ENCODE measurements around the gene CALML4.
"Not testable (repeated sequence)": the region's sequence is repeated elsewhere in the genome, so short reads cannot be mapped to it uniquely, and the experiment has no call there.

CALML4 gene

GRCh38 chr15:68224546-68225250 is 19.6 kb upstream of the CALML4 start:
- Histone ChIP-seq H3K27me3 (ENCODE audit: insufficient read depth, poor library complexity, severe bottlenecking) (no peaks in the 10 kb centered on the region), H3K9me3 (ENCODE audit: severe bottlenecking) (no peaks in the 10 kb centered on the region), H3K36me3 (ENCODE audit: low read depth) (0 out of 2 replicates have a peak, but pooled peaks cover 3% of the 10 kb centered on the region), H3K4me1 (ENCODE audit: insufficient read depth, poor library complexity, severe bottlenecking) (no peaks in the 10 kb centered on the region), H3K27ac (ENCODE audit: poor library complexity, severe bottlenecking) (no peak overlapping the region), H3K4me3 (ENCODE audit: severe bottlenecking) (no peak overlapping the region)
- ATAC-seq (ENCODE audit: low read depth) (no peak), DNase-seq (ENCODE audit: low spot score) (peak; percentile 40)
- no peak for TF ChIP-seq CTCF (IDR thresholded peaks at IDR 0.05; ENCODE audit: poor library complexity, severe bottlenecking)

GRCh38 chr15:68224108-68224507 is 19.0 kb upstream of the CALML4 start:
- no peak overlapping the region for H3K4me3 ChIP-seq (ENCODE audit: severe bottlenecking)

GRCh38 chr15:68223171-68223570 is 18.0 kb upstream of the CALML4 start:
- Histone ChIP-seq H3K9me3 (ENCODE audit: severe bottlenecking) (no peaks in the 10 kb centered on the region), H3K27me3 (ENCODE audit: insufficient read depth, poor library complexity, severe bottlenecking) (no peaks in the 10 kb centered on the region), H3K4me1 (ENCODE audit: insufficient read depth, poor library complexity, severe bottlenecking) (no peaks in the 10 kb centered on the region), H3K36me3 (ENCODE audit: low read depth) (peaks cover 6% of the 10 kb centered on the region), H3K4me3 (ENCODE audit: severe bottlenecking) (no peak overlapping the region), H3K27ac (ENCODE audit: poor library complexity, severe bottlenecking) (no peak overlapping the region)
- TF ChIP-seq CTCF (IDR thresholded peaks at IDR 0.05; ENCODE audit: poor library complexity, severe bottlenecking) = no peak
- DNase-seq (ENCODE audit: low spot score) (peak; percentile 49), ATAC-seq (ENCODE audit: low read depth) (no peak)

More at GRCh38 chr15:68224108-68224507, 19.0 kb upstream of the CALML4 start:
- Histone ChIP-seq H3K4me1 (ENCODE audit: insufficient read depth, poor library complexity, severe bottlenecking) (no peaks in the 10 kb centered on the region), H3K27me3 (ENCODE audit: insufficient read depth, poor library complexity, severe bottlenecking) (no peaks in the 10 kb centered on the region), H3K36me3 (ENCODE audit: low read depth) (peaks cover 3% of the 10 kb centered on the region; the same call in 1 of the 2 replicates), H3K9me3 (ENCODE audit: severe bottlenecking) (no peaks in the 10 kb centered on the region), H3K27ac (ENCODE audit: poor library complexity, severe bottlenecking) (no peak overlapping the region)
- no peak for TF ChIP-seq CTCF (IDR thresholded peaks at IDR 0.05; ENCODE audit: poor library complexity, severe bottlenecking)
- ATAC-seq (ENCODE audit: low read depth) (no peak), DNase-seq (ENCODE audit: low spot score) (no peak)

GRCh38 chr15:68222432-68222743 is 17.3 kb upstream of the CALML4 start:
- H3K9me3 ChIP-seq (ENCODE audit: severe bottlenecking); ATAC-seq (ENCODE audit: low read depth); H3K27me3 ChIP-seq (ENCODE audit: insufficient read depth, poor library complexity, severe bottlenecking); H3K27ac ChIP-seq (ENCODE audit: poor library complexity, severe bottlenecking); H3K4me1 ChIP-seq (ENCODE audit: insufficient read depth, poor library complexity, severe bottlenecking); H3K4me3 ChIP-seq (ENCODE audit: severe bottlenecking): not testable (repeated sequence)
- H3K36me3 ChIP-seq (ENCODE audit: low read depth) = peaks cover 14% of the 10 kb centered on the region
- DNase-seq (ENCODE audit: low spot score) = peak; percentile 55

- H3K4me1 ChIP-seq (ENCODE audit: insufficient read depth, poor library complexity, severe bottlenecking); H3K9me3 ChIP-seq (ENCODE audit: severe bottlenecking); ATAC-seq (ENCODE audit: low read depth); H3K27me3 ChIP-seq (ENCODE audit: insufficient read depth, poor library complexity, severe bottlenecking); H3K4me3 ChIP-seq (ENCODE audit: severe bottlenecking); H3K27ac ChIP-seq (ENCODE audit: poor library complexity, severe bottlenecking): not testable (repeated sequence)
- DNase-seq (ENCODE audit: low spot score) = peak; percentile 40
- H3K36me3 ChIP-seq (ENCODE audit: low read depth) = peaks cover 20% of the 10 kb centered on the region
These were observed 16.6 kb upstream of the CALML4 start for GRCh38 chr15:68221530-68222431.

Measured in RWPE2 (cell line).